Neural cell (in vitro differentiated cells): ENCODE measurements around the gene ADCY5.

Experiments used
- EP300 ChIP-seq: fragments of 450-650 bp; conservative IDR thresholded peaks from 2 replicates; pipeline ENCODE4 v1.6.1; 2014; ENCODE audit warnings: antibody characterized with exemption, mild to moderate bottlenecking, moderate library complexity; ENCODE audit not compliant: poor library complexity, severe bottlenecking
- MXI1 ChIP-seq: fragments of 450-650 bp; conservative IDR thresholded peaks from 2 replicates; pipeline ENCODE4 v1.6.1; 2014; ENCODE audit warnings: antibody characterized with exemption, mild to moderate bottlenecking; ENCODE audit not compliant: poor library complexity, severe bottlenecking
- POLR2AphosphoS5 ChIP-seq: IDR thresholded peaks from 2 replicates; pipeline ENCODE4 v1.6.1; 2012
- TF ChIP-seq, protein P1 (sequence below): fragments of 450-650 bp; IDR thresholded peaks from 2 replicates; pipeline ENCODE4 v1.5.1; 2014; ENCODE audit warnings: antibody characterized with exemption, mild to moderate bottlenecking, moderate library complexity; ENCODE audit not compliant: poor library complexity, severe bottlenecking

DNA sequence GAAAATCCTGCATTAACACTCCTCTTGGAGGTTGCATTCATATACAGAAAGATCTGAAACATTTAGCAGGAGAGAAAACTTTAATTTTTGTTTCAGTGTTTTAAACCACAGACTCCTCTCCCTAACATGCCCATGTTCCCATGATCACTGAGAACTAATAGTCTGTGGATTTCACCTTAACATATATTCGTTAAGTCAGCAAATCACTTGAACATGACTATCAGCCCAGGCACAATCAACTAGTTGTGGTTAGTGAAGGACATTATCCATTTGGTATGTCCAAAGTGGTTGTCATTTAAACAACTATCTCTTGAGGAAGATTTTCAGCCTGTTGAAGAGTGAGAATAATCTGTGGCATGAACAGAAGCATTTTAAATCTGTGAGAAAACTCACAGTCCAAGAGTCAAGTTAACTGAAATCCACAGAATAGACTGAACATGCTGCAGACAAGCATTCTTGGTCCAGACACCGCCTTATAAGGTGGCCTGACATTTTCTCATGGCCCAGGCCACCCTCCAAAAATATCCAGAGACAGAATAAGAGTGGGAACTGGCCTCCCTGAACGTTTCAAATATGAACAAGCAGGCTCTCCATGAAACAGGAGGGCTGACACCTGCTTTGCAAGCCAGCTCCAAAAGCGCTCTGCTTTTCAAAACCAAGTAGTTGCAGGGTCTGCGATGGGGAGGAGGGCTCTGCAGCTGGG, 39.9 kb upstream of the ADCY5 start:
- TF ChIP-seq, protein P1, sequence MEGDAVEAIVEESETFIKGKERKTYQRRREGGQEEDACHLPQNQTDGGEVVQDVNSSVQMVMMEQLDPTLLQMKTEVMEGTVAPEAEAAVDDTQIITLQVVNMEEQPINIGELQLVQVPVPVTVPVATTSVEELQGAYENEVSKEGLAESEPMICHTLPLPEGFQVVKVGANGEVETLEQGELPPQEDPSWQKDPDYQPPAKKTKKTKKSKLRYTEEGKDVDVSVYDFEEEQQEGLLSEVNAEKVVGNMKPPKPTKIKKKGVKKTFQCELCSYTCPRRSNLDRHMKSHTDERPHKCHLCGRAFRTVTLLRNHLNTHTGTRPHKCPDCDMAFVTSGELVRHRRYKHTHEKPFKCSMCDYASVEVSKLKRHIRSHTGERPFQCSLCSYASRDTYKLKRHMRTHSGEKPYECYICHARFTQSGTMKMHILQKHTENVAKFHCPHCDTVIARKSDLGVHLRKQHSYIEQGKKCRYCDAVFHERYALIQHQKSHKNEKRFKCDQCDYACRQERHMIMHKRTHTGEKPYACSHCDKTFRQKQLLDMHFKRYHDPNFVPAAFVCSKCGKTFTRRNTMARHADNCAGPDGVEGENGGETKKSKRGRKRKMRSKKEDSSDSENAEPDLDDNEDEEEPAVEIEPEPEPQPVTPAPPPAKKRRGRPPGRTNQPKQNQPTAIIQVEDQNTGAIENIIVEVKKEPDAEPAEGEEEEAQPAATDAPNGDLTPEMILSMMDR = no peak
- TF ChIP-seq POLR2AphosphoS5 = no peak
- TF ChIP-seq EP300 = no peak
- no peak for TF ChIP-seq MXI1
